ENCODE data around the gene SYT1.

Gene SYT1

GRCh38 chr12:79326663-79327062, 462.1 kb downstream of the SYT1 start:
- H3K4me3 ChIP-seq (ENCODE audit: low read depth, low read length): no peak overlapping the region
- no peak for DNase-seq
- H3K27me3 ChIP-seq (replicated peaks): no peaks in the 10 kb centered on the region
- no peak overlapping the region for H3K27ac ChIP-seq
- H3K36me3 ChIP-seq (replicated peaks): no peaks in the 10 kb centered on the region
- TF ChIP-seq CTCF (IDR thresholded peaks at IDR 0.05; ENCODE audit: low read depth, low read length, missing control alignments): no peak
- in situ Hi-C loops (cut with HindIII; ENCODE audit: low pct_ligation_motif_present, low sequenced_read_pairs): no loop called here

- in situ Hi-C loops (cut with HindIII; ENCODE audit: low pct_ligation_motif_present, low sequenced_read_pairs): no loop called here
Observed at GRCh38 chr12:79327465-79327864, 462.9 kb downstream of the SYT1 start.

GRCh38 chr12:79329933-79330332, 465.4 kb downstream of the SYT1 start:
- Histone ChIP-seq H3K27me3 (replicated peaks) (no peaks in the 10 kb centered on the region), H3K4me3 (ENCODE audit: low read depth, low read length) (no peak overlapping the region), H3K36me3 (replicated peaks) (no peaks in the 10 kb centered on the region), H3K27ac (no peak overlapping the region)
- in situ Hi-C loops (cut with HindIII; ENCODE audit: low pct_ligation_motif_present, low sequenced_read_pairs): no loop called here
- no peak for DNase-seq
- no peak for TF ChIP-seq CTCF (IDR thresholded peaks at IDR 0.05; ENCODE audit: low read depth, low read length, missing control alignments)

More at GRCh38 chr12:79327465-79327864, 462.9 kb downstream of the SYT1 start:
- Histone ChIP-seq H3K4me3 (ENCODE audit: low read depth, low read length) (no peak overlapping the region), H3K27ac (no peak overlapping the region), H3K36me3 (replicated peaks) (no peaks in the 10 kb centered on the region), H3K27me3 (replicated peaks) (no peaks in the 10 kb centered on the region)
- DNase-seq: no peak
- TF ChIP-seq CTCF (IDR thresholded peaks at IDR 0.05; ENCODE audit: low read depth, low read length, missing control alignments): no peak

- no peaks in the 10 kb centered on the region for H3K27me3 ChIP-seq (replicated peaks)
- peak; percentile 23 for DNase-seq
- H3K27ac ChIP-seq: no peak overlapping the region
- no peak overlapping the region for H3K4me3 ChIP-seq (ENCODE audit: low read depth, low read length)
- in situ Hi-C loops (cut with HindIII; ENCODE audit: low pct_ligation_motif_present, low sequenced_read_pairs): no loop called here
- no peaks in the 10 kb centered on the region for H3K36me3 ChIP-seq (replicated peaks)
- no peak for TF ChIP-seq CTCF (IDR thresholded peaks at IDR 0.05; ENCODE audit: low read depth, low read length, missing control alignments)
Observed at GRCh38 chr12:79331870-79332269, 467.3 kb downstream of the SYT1 start.

GRCh38 chr12:79333144-79333543, 468.6 kb downstream of the SYT1 start:
- no peak overlapping the region for H3K27ac ChIP-seq
- in situ Hi-C loops (cut with HindIII; ENCODE audit: low pct_ligation_motif_present, low sequenced_read_pairs): no loop called here
- no peak for TF ChIP-seq CTCF (IDR thresholded peaks at IDR 0.05; ENCODE audit: low read depth, low read length, missing control alignments)
- no peak overlapping the region for H3K4me3 ChIP-seq (ENCODE audit: low read depth, low read length)
- DNase-seq: no peak
- H3K27me3 ChIP-seq (replicated peaks): no peaks in the 10 kb centered on the region
- no peaks in the 10 kb centered on the region for H3K36me3 ChIP-seq (replicated peaks)

- in situ Hi-C loops (cut with HindIII; ENCODE audit: low pct_ligation_motif_present, low sequenced_read_pairs): no loop called here
- H3K4me3 ChIP-seq (ENCODE audit: low read depth, low read length): no peak overlapping the region
- H3K27ac ChIP-seq: no peak overlapping the region
- H3K27me3 ChIP-seq (replicated peaks): no peaks in the 10 kb centered on the region
- H3K36me3 ChIP-seq (replicated peaks): no peaks in the 10 kb centered on the region
- TF ChIP-seq CTCF (IDR thresholded peaks at IDR 0.05; ENCODE audit: low read depth, low read length, missing control alignments): no peak
- DNase-seq: no peak
Observed at GRCh38 chr12:79337662-79338290, 473.2 kb downstream of the SYT1 start.
